Brain microvascular endothelial cell (primary cell): Measurements from ENCODE around the gene ADGRV1.
"Not testable (repeated sequence)": the region's sequence is repeated elsewhere in the genome, so short reads cannot be mapped to it uniquely, and the experiment has no call there.

Experiments used
- DNase-seq: peaks from one replicate; pipeline ENCODE4 v3.0.0-alpha.2; 2020
- H3K27ac ChIP-seq: fragments of 250-450 bp; sonication (Bioruptor Pico); 2 replicates; pipeline ENCODE4 v1.5.1; 2020; ENCODE audit warnings: mild to moderate bottlenecking, moderate library complexity
- H3K27me3 ChIP-seq: fragments of 250-450 bp; sonication (Bioruptor Pico); replicated peaks from 2 replicates; pipeline ENCODE4 v1.5.1; 2020; ENCODE audit warnings: mild to moderate bottlenecking
- H3K36me3 ChIP-seq: fragments of 250-450 bp; sonication (Bioruptor Pico); replicated peaks from 2 replicates; pipeline ENCODE4 v1.5.1; 2020; ENCODE audit warnings: mild to moderate bottlenecking
- H3K4me3 ChIP-seq: 2 replicates; pipeline ENCODE4 v1.5.1; 2011; ENCODE audit warnings: low read depth, mild to moderate bottlenecking, control low read depth, low read length, moderate library complexity
- CTCF ChIP-seq: IDR thresholded peaks from 2 replicates; pipeline ENCODE4 v1.5.1; 2011; ENCODE audit warnings: low read depth, mild to moderate bottlenecking, moderate library complexity, low read length, control low read depth, inconsistent platforms; ENCODE audit errors: missing control alignments
- in situ Hi-C: cut with HindIII; loops from 2 replicates; pipeline ENCODE4 v1.10.0; 2017; ENCODE audit warnings: low sequenced_read_pairs, low pct_ligation_motif_present

The ADGRV1 gene

GRCh38 chr5:90613459-90613858 is 54.9 kb downstream of the ADGRV1 start:
- no peak for DNase-seq
- Histone ChIP-seq H3K27me3 (no peaks in the 10 kb centered on the region), H3K27ac (no peak overlapping the region), H3K36me3 (no peaks in the 10 kb centered on the region), H3K4me3 (no peak overlapping the region)
- in situ Hi-C loops: no loop called here
- TF ChIP-seq CTCF: no peak

- H3K27ac ChIP-seq: no peak overlapping the region
- no peaks in the 10 kb centered on the region for H3K36me3 ChIP-seq
- DNase-seq: no peak
- no peak for TF ChIP-seq CTCF
- H3K4me3 ChIP-seq: no peak overlapping the region
- in situ Hi-C loops: no loop called here
- H3K27me3 ChIP-seq: no peaks in the 10 kb centered on the region
Observed at GRCh38 chr5:90613918-90614504, 55.4 kb downstream of the ADGRV1 start.

- Histone ChIP-seq H3K27me3 (no peaks in the 10 kb centered on the region), H3K27ac (no peak overlapping the region), H3K36me3 (no peaks in the 10 kb centered on the region), H3K4me3 (no peak overlapping the region)
- in situ Hi-C loops: no loop called here
- no peak for DNase-seq
- TF ChIP-seq CTCF: no peak
Observed at GRCh38 chr5:90615355-90615754, 56.8 kb downstream of the ADGRV1 start.

GRCh38 chr5:90618071-90618470 is 59.5 kb downstream of the ADGRV1 start:
- DNase-seq: no peak
- Histone ChIP-seq H3K36me3 (no peaks in the 10 kb centered on the region), H3K4me3 (no peak overlapping the region), H3K27me3 (no peaks in the 10 kb centered on the region), H3K27ac (no peak overlapping the region)
- in situ Hi-C loops: no loop called here
- TF ChIP-seq CTCF: no peak

- in situ Hi-C loops, H3K36me3 ChIP-seq, H3K27me3 ChIP-seq, DNase-seq, H3K27ac ChIP-seq, H3K4me3 ChIP-seq: not testable (repeated sequence)
Observed at GRCh38 chr5:90619762-90620161, 61.2 kb downstream of the ADGRV1 start.

GRCh38 chr5:90621848-90622247 is 63.3 kb downstream of the ADGRV1 start:
- in situ Hi-C loops: no loop called here
- H3K27me3 ChIP-seq: no peaks in the 10 kb centered on the region
- no peak for DNase-seq
- no peaks in the 10 kb centered on the region for H3K36me3 ChIP-seq
- TF ChIP-seq CTCF: no peak
- H3K4me3 ChIP-seq: no peak overlapping the region
- no peak overlapping the region for H3K27ac ChIP-seq
